H9 (cell line): ENCODE results near the gene NF1. TPM values are rescaled to one million over a fixed set of nuclear protein-coding genes. Genes with fewer than 3 reads are reported as not detected.

ENCODE experiments used
- DNase-seq: peaks from one replicate; pipeline ENCODE4 v3.0.0-alpha.2; 2017
- H2AFZ ChIP-seq: one replicate; pipeline ENCODE4 v1.6.1; 2013; ENCODE audit warnings: mild to moderate bottlenecking, low read length, control low read depth, moderate library complexity
- H2AK5ac ChIP-seq: 2 replicates; pipeline ENCODE4 v1.6.1; 2013; ENCODE audit warnings: low read length, control low read depth, mixed read lengths; ENCODE audit not compliant: insufficient read length
- H2BK120ac ChIP-seq: one replicate; pipeline ENCODE4 v1.6.1; 2013; ENCODE audit warnings: low read depth, mild to moderate bottlenecking, low read length, control low read depth, inconsistent platforms; ENCODE audit not compliant: poor library complexity, severe bottlenecking
- H2BK12ac ChIP-seq: 2 replicates; pipeline ENCODE4 v1.6.1; 2013; ENCODE audit warnings: low read length, control low read depth, mixed read lengths, low read depth; ENCODE audit not compliant: insufficient read length
- H2BK15ac ChIP-seq: 2 replicates; pipeline ENCODE4 v1.6.1; 2013; ENCODE audit warnings: low read depth, low read length, control low read depth
- H2BK20ac ChIP-seq: one replicate; pipeline ENCODE4 v1.6.1; 2013; ENCODE audit warnings: low read depth, mild to moderate bottlenecking, low read length, control low read depth, inconsistent platforms; ENCODE audit not compliant: poor library complexity, severe bottlenecking
- H2BK5ac ChIP-seq: 2 replicates; pipeline ENCODE4 v1.6.1; 2013; ENCODE audit warnings: low read length, control low read depth, mixed read lengths; ENCODE audit not compliant: insufficient read length
- H3K14ac ChIP-seq: 2 replicates; pipeline ENCODE4 v1.6.1; 2013; ENCODE audit warnings: low read length, control low read depth; ENCODE audit not compliant: insufficient read depth
- H3K18ac ChIP-seq: 2 replicates; pipeline ENCODE4 v1.6.1; 2013; ENCODE audit warnings: low read depth, mild to moderate bottlenecking, mixed read lengths, low read length, control low read depth; ENCODE audit not compliant: insufficient read length
- H3K23ac ChIP-seq: 2 replicates; pipeline ENCODE4 v1.6.1; 2013; ENCODE audit warnings: low read length, control low read depth, mixed read lengths, low read depth; ENCODE audit not compliant: insufficient read length
- H3K23me2 ChIP-seq: 2 replicates; pipeline ENCODE4 v1.6.1; 2013; ENCODE audit warnings: low read depth, mild to moderate bottlenecking, mixed read lengths, low read length, control low read depth; ENCODE audit not compliant: insufficient read length, poor library complexity, severe bottlenecking
- H3K27ac ChIP-seq: 2 replicates; pipeline ENCODE4 v1.5.1; 2013; ENCODE audit warnings: low read length, control low read depth, mixed read lengths, low read depth; ENCODE audit not compliant: insufficient read length
- H3K27me3 ChIP-seq: 2 replicates; pipeline ENCODE4 v1.6.1; 2013; ENCODE audit warnings: low read length, control low read depth, inconsistent platforms; ENCODE audit not compliant: insufficient read depth
- H3K4ac ChIP-seq: 2 replicates; pipeline ENCODE4 v1.6.1; 2013; ENCODE audit warnings: low read depth, mild to moderate bottlenecking, control low read depth, inconsistent platforms, low read length, moderate library complexity
- H3K4me1 ChIP-seq: 2 replicates; pipeline ENCODE4 v1.6.1; 2013; ENCODE audit warnings: low read length, control low read depth, inconsistent platforms; ENCODE audit not compliant: insufficient read depth
- H3K4me2 ChIP-seq: 2 replicates; pipeline ENCODE4 v1.6.1; 2013; ENCODE audit warnings: low read length, control low read depth, mixed read lengths; ENCODE audit not compliant: insufficient read length, insufficient read depth
- H3K56ac ChIP-seq: 2 replicates; pipeline ENCODE4 v1.6.1; 2013; ENCODE audit warnings: low read depth, mild to moderate bottlenecking, mixed read lengths, low read length, control low read depth; ENCODE audit not compliant: insufficient read length
- H3K79me1 ChIP-seq: 2 replicates; pipeline ENCODE4 v1.6.1; 2013; ENCODE audit warnings: low read depth, mild to moderate bottlenecking, moderate library complexity, low read length, control low read depth, inconsistent platforms; ENCODE audit not compliant: insufficient read depth, poor library complexity, severe bottlenecking
- H3K79me2 ChIP-seq: 2 replicates; pipeline ENCODE4 v1.6.1; 2013; ENCODE audit warnings: low read length, control low read depth, inconsistent platforms; ENCODE audit not compliant: insufficient read depth
- H3K9ac ChIP-seq: 2 replicates; pipeline ENCODE4 v1.6.1; 2013; ENCODE audit warnings: low read length, control low read depth, mixed read lengths; ENCODE audit not compliant: insufficient read length; ENCODE audit errors: extremely low read depth
- H3K9me3 ChIP-seq: one replicate; pipeline ENCODE4 v1.6.1; 2013; ENCODE audit warnings: low read depth, low read length, inconsistent platforms; ENCODE audit not compliant: control insufficient read depth
- H3T11ph ChIP-seq: one replicate; pipeline ENCODE4 v1.6.1; 2013; ENCODE audit warnings: mild to moderate bottlenecking, low read length, control low read depth, inconsistent platforms
- H4K20me1 ChIP-seq: one replicate; pipeline ENCODE4 v1.6.1; 2013; ENCODE audit not compliant: control insufficient read depth, insufficient read length, insufficient read depth
- H4K5ac ChIP-seq: 2 replicates; pipeline ENCODE4 v1.6.1; 2013; ENCODE audit warnings: low read depth, mild to moderate bottlenecking, mixed read lengths, low read length, control low read depth; ENCODE audit not compliant: insufficient read length
- H4K8ac ChIP-seq: replicated peaks from 2 replicates; pipeline ENCODE4 v1.6.1; 2013; ENCODE audit warnings: low read length, control low read depth, mixed read lengths, low read depth; ENCODE audit not compliant: insufficient read length
- H4K91ac ChIP-seq: 2 replicates; pipeline ENCODE4 v1.6.1; 2013; ENCODE audit warnings: low read depth, mild to moderate bottlenecking, moderate library complexity, mixed read lengths, low read length, control low read depth; ENCODE audit not compliant: insufficient read length
- H3K27ac Mint-ChIP-seq, 3 experiments: 2 replicates in 2 of 3; 3 replicates in 1 of 3; pipeline ENCODE4 v1.8.0; 2020 to 2021; ENCODE audit warnings: mixed read lengths in 3 of 3, mild to moderate bottlenecking in 1 of 3, moderate library complexity in 1 of 3
- H3K27me3 Mint-ChIP-seq: 2 replicates; pipeline ENCODE4 v1.8.0; 2021; ENCODE audit warnings: low read depth, mild to moderate bottlenecking, moderate library complexity, mixed read lengths
- H3K36me3 Mint-ChIP-seq, 3 experiments: 2 replicates in 2 of 3; 3 replicates in 1 of 3; pipeline ENCODE4 v1.8.0; 2020 to 2021; ENCODE audit warnings: low read depth in 3 of 3, mixed read lengths in 3 of 3; ENCODE audit not compliant: insufficient read depth in 1 of 3
- H3K4me1 Mint-ChIP-seq, 2 experiments: 2 replicates each; pipeline ENCODE4 v1.8.0; 2020; ENCODE audit warnings: mixed read lengths in 2 of 2
- H3K4me3 Mint-ChIP-seq, 2 experiments: 2 replicates in 1 of 2; 3 replicates in 1 of 2; pipeline ENCODE4 v1.8.0; 2020 to 2021; ENCODE audit warnings: mild to moderate bottlenecking in 2 of 2, mixed read lengths in 2 of 2, moderate library complexity in 1 of 2
- H3K9me3 Mint-ChIP-seq, 2 experiments: 2 replicates in 1 of 2; 3 replicates in 1 of 2; pipeline ENCODE4 v1.8.0; 2020; ENCODE audit warnings: mild to moderate bottlenecking in 2 of 2, mixed read lengths in 2 of 2, moderate library complexity in 1 of 2
- WGBS: extraction: QIAGEN DNeasy Blood & Tissue Kit; methylation state at CpG from one replicate; pipeline ENCODE4 v1.1.7; 2013; ENCODE audit warnings: missing lambda C conversion rate, low lambda C conversion rate, mixed read lengths; ENCODE audit not compliant: insufficient read length; ENCODE audit errors: extremely low coverage; 5-methylcytosine and 5-hydroxymethylcytosine counted together
- total RNA-seq: library from RNA; stranded (reverse); gene quantifications from 2 replicates; pipeline ENCODE4 v1.2.1, GENCODE V29; 2021
- TF ChIP-seq, protein P1 (sequence below): fragments of 200-600 bp; sonication (generic); conservative IDR thresholded peaks from 3 replicates; pipeline ENCODE4 v1.8.0; 2021; ENCODE audit warnings: antibody characterized with exemption, mild to moderate bottlenecking

The NF1 gene
- total RNA-seq, 1 experiment from 2014 or later: 38.1 TPM

DNA sequence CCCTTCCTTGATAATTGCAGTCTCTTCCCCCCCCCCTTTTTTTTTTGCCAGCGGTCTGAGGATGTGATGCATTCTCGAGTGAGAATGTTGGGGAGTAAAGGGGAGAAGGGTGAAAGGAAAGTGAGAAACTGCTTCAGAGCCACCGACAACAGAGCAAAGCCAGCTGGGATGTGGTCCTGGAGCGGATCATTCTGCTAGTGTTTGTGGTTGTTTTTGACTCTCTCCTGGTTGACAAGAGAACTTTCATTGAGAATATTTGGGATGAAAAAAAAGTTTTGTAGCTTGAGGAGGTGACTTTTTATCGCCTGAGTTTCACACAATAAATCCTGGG is 1.3 kb downstream of the NF1 start:
- WGBS: no CpG with 5 or more reads among the region's 5 CpGs
- H2BK15ac ChIP-seq: no peak overlapping the region
- H3T11ph ChIP-seq: no peak overlapping the region
- no peak overlapping the region for H4K91ac ChIP-seq
- peaks cover 8% of the 10 kb centered on the region for H3K23me2 ChIP-seq
- no peak for DNase-seq
- H3K79me2 ChIP-seq: peaks cover 2% of the 10 kb centered on the region; the same call in 1 of the 2 replicates
- H3K4me3 Mint-ChIP-seq: peak overlapping the region; percentile 82 to 90
- H2BK5ac ChIP-seq: no peak overlapping the region
- no peak overlapping the region for H3K27ac ChIP-seq
- H3K4me1 ChIP-seq: 0 out of 2 replicates have a peak, but pooled peaks cover 3% of the 10 kb centered on the region
- no peak overlapping the region for H4K8ac ChIP-seq
- no peak overlapping the region for H2BK20ac ChIP-seq
- no peak overlapping the region for H2AK5ac ChIP-seq
- no peak overlapping the region for H2BK120ac ChIP-seq
- H3K4me1 Mint-ChIP-seq: peaks cover 19 to 23% of the 10 kb centered on the region in 2 experiments
- no peak overlapping the region for H3K23ac ChIP-seq
- H3K9me3 Mint-ChIP-seq: no peaks in the 10 kb centered on the region; a peak in 1 of 5 replicates
- H3K4me2 ChIP-seq: peak overlapping the region; percentile 66
- H2BK12ac ChIP-seq: no peak overlapping the region
- H3K79me1 ChIP-seq: peaks cover under 1% of the 10 kb centered on the region
- H4K20me1 ChIP-seq: no peaks in the 10 kb centered on the region
- no peak overlapping the region for H3K18ac ChIP-seq
- H3K56ac ChIP-seq: no peak overlapping the region
- peaks cover 1 to 4% (median 4%) of the 10 kb centered on the region in 3 experiments; a peak in 3 of 7 replicates for H3K36me3 Mint-ChIP-seq
- no peak overlapping the region for H3K4ac ChIP-seq
- H3K27me3 Mint-ChIP-seq: no peaks in the 10 kb centered on the region
- TF ChIP-seq, protein P1, sequence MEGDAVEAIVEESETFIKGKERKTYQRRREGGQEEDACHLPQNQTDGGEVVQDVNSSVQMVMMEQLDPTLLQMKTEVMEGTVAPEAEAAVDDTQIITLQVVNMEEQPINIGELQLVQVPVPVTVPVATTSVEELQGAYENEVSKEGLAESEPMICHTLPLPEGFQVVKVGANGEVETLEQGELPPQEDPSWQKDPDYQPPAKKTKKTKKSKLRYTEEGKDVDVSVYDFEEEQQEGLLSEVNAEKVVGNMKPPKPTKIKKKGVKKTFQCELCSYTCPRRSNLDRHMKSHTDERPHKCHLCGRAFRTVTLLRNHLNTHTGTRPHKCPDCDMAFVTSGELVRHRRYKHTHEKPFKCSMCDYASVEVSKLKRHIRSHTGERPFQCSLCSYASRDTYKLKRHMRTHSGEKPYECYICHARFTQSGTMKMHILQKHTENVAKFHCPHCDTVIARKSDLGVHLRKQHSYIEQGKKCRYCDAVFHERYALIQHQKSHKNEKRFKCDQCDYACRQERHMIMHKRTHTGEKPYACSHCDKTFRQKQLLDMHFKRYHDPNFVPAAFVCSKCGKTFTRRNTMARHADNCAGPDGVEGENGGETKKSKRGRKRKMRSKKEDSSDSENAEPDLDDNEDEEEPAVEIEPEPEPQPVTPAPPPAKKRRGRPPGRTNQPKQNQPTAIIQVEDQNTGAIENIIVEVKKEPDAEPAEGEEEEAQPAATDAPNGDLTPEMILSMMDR: no peak
- H2AFZ ChIP-seq: no peak overlapping the region
- no peaks in the 10 kb centered on the region for H3K9me3 ChIP-seq
- no peaks in the 10 kb centered on the region for H3K27me3 ChIP-seq
- H3K14ac ChIP-seq: no peak overlapping the region
- H3K9ac ChIP-seq: peak overlapping the region; percentile 62
- peak overlapping the region; percentile 87 to 99 (median 94) for H3K27ac Mint-ChIP-seq
- no peak overlapping the region for H4K5ac ChIP-seq
